GM12874 (cell line): Measurements from ENCODE around the gene MEX3D.

Experiments used
- TF ChIP-seq, protein P1 (sequence below): IDR thresholded peaks from 2 replicates; pipeline ENCODE4 v1.5.1; 2011; ENCODE audit warnings: low read depth, mild to moderate bottlenecking, control low read depth, low read length, moderate library complexity; ENCODE audit not compliant: insufficient read depth

MEX3D gene

DNA sequence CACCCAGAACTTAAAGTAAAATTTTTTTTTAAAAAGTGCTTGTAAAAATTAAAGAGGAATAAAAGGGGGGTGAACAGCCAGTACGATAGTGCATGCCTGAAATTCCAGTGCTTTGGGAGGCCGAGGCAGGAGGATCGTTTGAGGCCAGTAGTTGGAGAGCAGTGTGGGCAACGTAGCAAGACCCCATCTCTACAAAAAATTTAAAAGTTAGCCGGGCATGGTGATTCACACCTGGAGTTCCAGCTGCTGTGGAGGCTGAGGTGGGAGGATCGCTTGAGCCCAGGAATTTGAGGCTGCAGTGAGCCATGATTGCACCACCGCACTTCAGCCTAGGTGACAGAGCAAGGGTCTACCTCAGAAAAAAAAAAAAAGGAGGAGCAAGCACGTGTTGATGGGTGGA, 63.1 kb downstream of the MEX3D start:
- TF ChIP-seq, protein P1, sequence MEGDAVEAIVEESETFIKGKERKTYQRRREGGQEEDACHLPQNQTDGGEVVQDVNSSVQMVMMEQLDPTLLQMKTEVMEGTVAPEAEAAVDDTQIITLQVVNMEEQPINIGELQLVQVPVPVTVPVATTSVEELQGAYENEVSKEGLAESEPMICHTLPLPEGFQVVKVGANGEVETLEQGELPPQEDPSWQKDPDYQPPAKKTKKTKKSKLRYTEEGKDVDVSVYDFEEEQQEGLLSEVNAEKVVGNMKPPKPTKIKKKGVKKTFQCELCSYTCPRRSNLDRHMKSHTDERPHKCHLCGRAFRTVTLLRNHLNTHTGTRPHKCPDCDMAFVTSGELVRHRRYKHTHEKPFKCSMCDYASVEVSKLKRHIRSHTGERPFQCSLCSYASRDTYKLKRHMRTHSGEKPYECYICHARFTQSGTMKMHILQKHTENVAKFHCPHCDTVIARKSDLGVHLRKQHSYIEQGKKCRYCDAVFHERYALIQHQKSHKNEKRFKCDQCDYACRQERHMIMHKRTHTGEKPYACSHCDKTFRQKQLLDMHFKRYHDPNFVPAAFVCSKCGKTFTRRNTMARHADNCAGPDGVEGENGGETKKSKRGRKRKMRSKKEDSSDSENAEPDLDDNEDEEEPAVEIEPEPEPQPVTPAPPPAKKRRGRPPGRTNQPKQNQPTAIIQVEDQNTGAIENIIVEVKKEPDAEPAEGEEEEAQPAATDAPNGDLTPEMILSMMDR = no peak
